K562 (cell line): Measurements from ENCODE around the gene CPTP. TPM values are rescaled to one million over a fixed set of nuclear protein-coding genes. Genes with fewer than 3 reads are reported as not detected.

Experiments
- CHCHD3 ChIP-seq: fragments of 250-450 bp; sonication (Bioruptor Pico); IDR thresholded peaks from 2 replicates; pipeline ENCODE4 v2.1.2; 2022; ENCODE audit warnings: mild to moderate bottlenecking
- CTBP1 ChIP-seq: fragments of 450-650 bp; IDR thresholded peaks from 2 replicates; pipeline ENCODE4 v1.6.1; 2016; ENCODE audit warnings: borderline replicate concordance
- DMBX1 ChIP-seq: fragments of 250-450 bp; sonication (Bioruptor Pico); IDR thresholded peaks from 2 replicates; pipeline ENCODE4 v1.8.0; 2022; ENCODE audit warnings: inconsistent platforms, mild to moderate bottlenecking, moderate library complexity, borderline replicate concordance
- GABPB2 ChIP-seq: fragments of 250-450 bp; sonication (Bioruptor Pico); conservative IDR thresholded peaks from 2 replicates; pipeline ENCODE4 v1.5.1; 2021; ENCODE audit warnings: mild to moderate bottlenecking
- HMG20A ChIP-seq: fragments of 450-650 bp; formaldehyde crosslinking; conservative IDR thresholded peaks from 2 replicates; pipeline ENCODE4 v1.4.0; 2020; ENCODE audit warnings: mild to moderate bottlenecking, mixed read lengths
- NONO ChIP-seq, 2 experiments: fragments of 200-400 bp in 1 of 2; fragments of 450-650 bp in 1 of 2; formaldehyde crosslinking in 1 of 2; IDR thresholded peaks; 2 replicates each; pipeline ENCODE4 v1.6.1; 2017; ENCODE audit warnings: low read depth in 2 of 2, mild to moderate bottlenecking in 2 of 2, moderate library complexity in 2 of 2, low read length in 1 of 2
- SUPT5H ChIP-seq: fragments of 450-650 bp; IDR thresholded peaks from 2 replicates; pipeline ENCODE4 v1.6.1; 2016
- TAF7 ChIP-seq: fragments of 450-650 bp; IDR thresholded peaks from 2 replicates; pipeline ENCODE4 v1.6.1; 2016; ENCODE audit warnings: missing genetic modification characterization, missing compliant biosample characterization
- ZNF124 ChIP-seq: sonication (generic); formaldehyde crosslinking; IDR thresholded peaks from 2 replicates; pipeline ENCODE4 v1.8.1; 2022; ENCODE audit warnings: missing genetic modification reagents
- ZNF551 ChIP-seq: fragments of 250-450 bp; sonication (Bioruptor Pico); IDR thresholded peaks from 2 replicates; pipeline ENCODE4 v1.5.0; 2021; ENCODE audit warnings: mild to moderate bottlenecking, moderate library complexity
- polyA plus RNA-seq, 8 experiments: library from polyadenylated mRNA; depleted of rRNA in 4 of 8; stranded (reverse) in 5 of 8; unstranded in 3 of 8; fragments of >200 nt; fragmentation: Nextera tagmentation in 2 of 8; fragmentation: Illumina TruSeq in 1 of 8; extraction: Ambion mirVana in 2 of 8; extraction: Trizol in 1 of 8; gene quantifications; 2 replicates each; pipeline versions ENCODE4 v1.2.1 to v1.2.3, GENCODE V29; 2011 to 2014; ENCODE audit warnings: inconsistent platforms in 1 of 8, missing spikeins in 1 of 8
- total RNA-seq, 7 experiments: library from RNA; depleted of rRNA in 6 of 7; stranded (reverse); fragments of >200 nt in 6 of 7; fragmentation: Illumina TruSeq in 2 of 7; extraction: Trizol in 2 of 7; gene quantifications; 2 replicates each; pipeline versions ENCODE4 v1.2.1 to v1.2.3, GENCODE V29; 2011 to 2021; ENCODE audit warnings: low replicate concordance in 1 of 7
- TF ChIP-seq, protein P1 (sequence below), 2 experiments: fragments of 450-650 bp; formaldehyde crosslinking in 1 of 2; IDR thresholded peaks; 2 replicates each; pipeline versions ENCODE4 v1.4.0 to v1.6.1; 2014 to 2020; ENCODE audit warnings: mild to moderate bottlenecking in 2 of 2, borderline replicate concordance in 1 of 2, low read depth in 1 of 2
- TF ChIP-seq, protein P2 (sequence below), 2 experiments: fragments of 450-650 bp in 1 of 2; IDR thresholded peaks; 2 replicates each; pipeline ENCODE4 v1.6.1; 2011 to 2017; ENCODE audit warnings: low read depth in 2 of 2, antibody characterized with exemption in 1 of 2, borderline replicate concordance in 1 of 2, low read length in 1 of 2, mild to moderate bottlenecking in 1 of 2, mixed read lengths in 1 of 2; ENCODE audit not compliant: control insufficient read depth in 1 of 2
- TF ChIP-seq, protein P3 (sequence below): fragments of 250-450 bp; sonication (Bioruptor Pico); IDR thresholded peaks from 2 replicates; pipeline ENCODE4 v1.9.0; 2021; ENCODE audit warnings: mild to moderate bottlenecking, inconsistent platforms

Gene CPTP
- total and polyA plus RNA-seq, 9 of the 15 experiments (the other 6 are each of a cell fraction or from before 2014, with no cell fraction given): 0.11 to 25.8 (median 3.5) TPM

DNA sequence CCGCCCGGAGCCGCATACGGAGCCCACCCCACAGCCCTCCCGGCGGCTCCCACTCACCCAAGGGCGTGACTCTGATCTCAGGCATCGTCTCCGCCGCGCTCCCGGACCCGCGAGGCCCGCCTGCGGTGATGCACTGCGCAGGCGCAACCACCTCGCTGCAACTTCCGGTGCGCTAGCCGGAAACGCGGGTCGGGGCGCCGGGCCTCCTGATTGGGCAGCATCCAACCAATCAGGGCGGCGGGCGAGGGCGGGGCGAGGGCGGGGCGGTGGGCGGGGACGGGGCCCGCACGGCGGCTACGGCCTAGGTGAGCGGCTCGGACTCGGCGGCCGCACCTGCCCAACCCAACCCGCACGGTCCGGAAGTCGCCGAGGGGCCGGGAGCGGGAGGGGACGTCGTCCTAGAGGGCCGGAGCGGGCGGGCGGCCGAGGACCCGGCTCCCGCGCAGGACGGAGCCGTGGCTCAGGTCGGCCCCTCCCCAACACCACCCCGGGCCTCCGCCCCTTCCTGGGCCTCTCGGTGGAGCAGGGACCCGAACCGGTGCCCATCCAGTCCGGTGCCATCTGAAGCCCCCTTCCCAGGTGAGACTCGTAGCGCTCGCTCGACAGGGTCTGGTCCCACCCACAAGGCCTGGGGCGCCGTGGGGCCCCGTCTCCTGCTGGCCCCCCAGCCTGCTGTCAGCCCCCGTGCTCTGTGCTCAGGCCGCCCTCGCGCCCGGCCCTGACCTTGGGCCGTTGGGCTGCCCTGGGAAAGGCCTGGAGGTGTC is at the start of gene CPTP, which contains the start of gene INTS11 (continued):
- TF ChIP-seq, protein P1, sequence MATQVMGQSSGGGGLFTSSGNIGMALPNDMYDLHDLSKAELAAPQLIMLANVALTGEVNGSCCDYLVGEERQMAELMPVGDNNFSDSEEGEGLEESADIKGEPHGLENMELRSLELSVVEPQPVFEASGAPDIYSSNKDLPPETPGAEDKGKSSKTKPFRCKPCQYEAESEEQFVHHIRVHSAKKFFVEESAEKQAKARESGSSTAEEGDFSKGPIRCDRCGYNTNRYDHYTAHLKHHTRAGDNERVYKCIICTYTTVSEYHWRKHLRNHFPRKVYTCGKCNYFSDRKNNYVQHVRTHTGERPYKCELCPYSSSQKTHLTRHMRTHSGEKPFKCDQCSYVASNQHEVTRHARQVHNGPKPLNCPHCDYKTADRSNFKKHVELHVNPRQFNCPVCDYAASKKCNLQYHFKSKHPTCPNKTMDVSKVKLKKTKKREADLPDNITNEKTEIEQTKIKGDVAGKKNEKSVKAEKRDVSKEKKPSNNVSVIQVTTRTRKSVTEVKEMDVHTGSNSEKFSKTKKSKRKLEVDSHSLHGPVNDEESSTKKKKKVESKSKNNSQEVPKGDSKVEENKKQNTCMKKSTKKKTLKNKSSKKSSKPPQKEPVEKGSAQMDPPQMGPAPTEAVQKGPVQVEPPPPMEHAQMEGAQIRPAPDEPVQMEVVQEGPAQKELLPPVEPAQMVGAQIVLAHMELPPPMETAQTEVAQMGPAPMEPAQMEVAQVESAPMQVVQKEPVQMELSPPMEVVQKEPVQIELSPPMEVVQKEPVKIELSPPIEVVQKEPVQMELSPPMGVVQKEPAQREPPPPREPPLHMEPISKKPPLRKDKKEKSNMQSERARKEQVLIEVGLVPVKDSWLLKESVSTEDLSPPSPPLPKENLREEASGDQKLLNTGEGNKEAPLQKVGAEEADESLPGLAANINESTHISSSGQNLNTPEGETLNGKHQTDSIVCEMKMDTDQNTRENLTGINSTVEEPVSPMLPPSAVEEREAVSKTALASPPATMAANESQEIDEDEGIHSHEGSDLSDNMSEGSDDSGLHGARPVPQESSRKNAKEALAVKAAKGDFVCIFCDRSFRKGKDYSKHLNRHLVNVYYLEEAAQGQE (IDR thresholded peaks at IDR 0.05; ENCODE audit: borderline replicate concordance): no peak
- TF ChIP-seq, protein P1 (CRISPR knock-in tag; IDR thresholded peaks at IDR 0.05; ENCODE audit: low read depth): no peak
- TF ChIP-seq SUPT5H (peak; percentile 90), NONO (IDR thresholded peaks at IDR 0.05; ENCODE audit: low read depth in 2 of 2, low read length in 1 of 2) (no peak; a peak in 1 of 4 replicates), ZNF124 (CRISPR knock-in tag) (no peak), ZNF551 (no peak), HMG20A (CRISPR knock-in tag) (no peak), GABPB2 (CRISPR knock-in tag) (no peak), CHCHD3 (CRISPR knock-in tag) (no peak), CTBP1 (peak; percentile 11; the same call in 1 of the 2 replicates), TAF7 (tag) (no peak), DMBX1 (CRISPR knock-in tag) (0 out of 2 replicates have a peak, but pooled peaks have one; percentile 19)
- TF ChIP-seq, protein P2, sequence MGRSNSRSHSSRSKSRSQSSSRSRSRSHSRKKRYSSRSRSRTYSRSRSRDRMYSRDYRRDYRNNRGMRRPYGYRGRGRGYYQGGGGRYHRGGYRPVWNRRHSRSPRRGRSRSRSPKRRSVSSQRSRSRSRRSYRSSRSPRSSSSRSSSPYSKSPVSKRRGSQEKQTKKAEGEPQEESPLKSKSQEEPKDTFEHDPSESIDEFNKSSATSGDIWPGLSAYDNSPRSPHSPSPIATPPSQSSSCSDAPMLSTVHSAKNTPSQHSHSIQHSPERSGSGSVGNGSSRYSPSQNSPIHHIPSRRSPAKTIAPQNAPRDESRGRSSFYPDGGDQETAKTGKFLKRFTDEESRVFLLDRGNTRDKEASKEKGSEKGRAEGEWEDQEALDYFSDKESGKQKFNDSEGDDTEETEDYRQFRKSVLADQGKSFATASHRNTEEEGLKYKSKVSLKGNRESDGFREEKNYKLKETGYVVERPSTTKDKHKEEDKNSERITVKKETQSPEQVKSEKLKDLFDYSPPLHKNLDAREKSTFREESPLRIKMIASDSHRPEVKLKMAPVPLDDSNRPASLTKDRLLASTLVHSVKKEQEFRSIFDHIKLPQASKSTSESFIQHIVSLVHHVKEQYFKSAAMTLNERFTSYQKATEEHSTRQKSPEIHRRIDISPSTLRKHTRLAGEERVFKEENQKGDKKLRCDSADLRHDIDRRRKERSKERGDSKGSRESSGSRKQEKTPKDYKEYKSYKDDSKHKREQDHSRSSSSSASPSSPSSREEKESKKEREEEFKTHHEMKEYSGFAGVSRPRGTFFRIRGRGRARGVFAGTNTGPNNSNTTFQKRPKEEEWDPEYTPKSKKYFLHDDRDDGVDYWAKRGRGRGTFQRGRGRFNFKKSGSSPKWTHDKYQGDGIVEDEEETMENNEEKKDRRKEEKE (IDR thresholded peaks at IDR 0.05; ENCODE audit: borderline replicate concordance in 1 of 2, control insufficient read depth in 1 of 2, low read depth in 2 of 2, low read length in 1 of 2): no peak
- TF ChIP-seq, protein P3, sequence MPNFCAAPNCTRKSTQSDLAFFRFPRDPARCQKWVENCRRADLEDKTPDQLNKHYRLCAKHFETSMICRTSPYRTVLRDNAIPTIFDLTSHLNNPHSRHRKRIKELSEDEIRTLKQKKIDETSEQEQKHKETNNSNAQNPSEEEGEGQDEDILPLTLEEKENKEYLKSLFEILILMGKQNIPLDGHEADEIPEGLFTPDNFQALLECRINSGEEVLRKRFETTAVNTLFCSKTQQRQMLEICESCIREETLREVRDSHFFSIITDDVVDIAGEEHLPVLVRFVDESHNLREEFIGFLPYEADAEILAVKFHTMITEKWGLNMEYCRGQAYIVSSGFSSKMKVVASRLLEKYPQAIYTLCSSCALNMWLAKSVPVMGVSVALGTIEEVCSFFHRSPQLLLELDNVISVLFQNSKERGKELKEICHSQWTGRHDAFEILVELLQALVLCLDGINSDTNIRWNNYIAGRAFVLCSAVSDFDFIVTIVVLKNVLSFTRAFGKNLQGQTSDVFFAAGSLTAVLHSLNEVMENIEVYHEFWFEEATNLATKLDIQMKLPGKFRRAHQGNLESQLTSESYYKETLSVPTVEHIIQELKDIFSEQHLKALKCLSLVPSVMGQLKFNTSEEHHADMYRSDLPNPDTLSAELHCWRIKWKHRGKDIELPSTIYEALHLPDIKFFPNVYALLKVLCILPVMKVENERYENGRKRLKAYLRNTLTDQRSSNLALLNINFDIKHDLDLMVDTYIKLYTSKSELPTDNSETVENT (CRISPR knock-in tag): peak; percentile 54; the same call in 1 of the 2 replicates
